Putamen (tissue), 1 donor: Measurements from ENCODE around the gene RDX.

Source experiments
- DNase-seq: peaks from one replicate; pipeline ENCODE4 v3.0.0-alpha.2; 2016; ENCODE audit warnings: low spot score

The RDX gene

GRCh38 chr11:110130642-110131238 lies 165.7 kb downstream of the RDX start:
- peak; percentile 60 for DNase-seq

DNA sequence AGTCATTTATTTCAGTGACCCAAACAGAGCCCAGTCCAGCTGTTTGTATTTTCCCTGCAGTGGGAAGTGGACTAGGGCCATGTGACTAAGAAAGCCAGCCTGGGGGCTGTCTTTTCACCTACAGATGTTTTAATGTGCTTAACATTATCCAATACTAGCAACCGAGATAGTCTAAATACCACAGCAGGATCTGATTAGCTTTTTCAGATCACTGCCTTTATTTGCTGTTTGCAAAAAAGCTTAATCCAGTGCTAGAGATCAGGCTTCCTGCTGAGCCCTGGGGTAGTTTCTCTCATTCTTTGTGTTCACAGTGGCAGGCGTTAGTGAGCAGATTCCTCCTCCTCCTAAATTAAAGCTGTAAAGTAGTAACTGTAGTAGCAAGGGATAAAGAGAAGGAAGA lies 168.3 kb downstream of the RDX start:
- no peak for DNase-seq

GRCh38 chr11:110126936-110127335 lies 169.5 kb downstream of the RDX start:
- no peak for DNase-seq

- no peak for DNase-seq
Measured at GRCh38 chr11:110125632-110126031, 170.8 kb downstream of the RDX start.
